ENCODE measurements around the gene AGPS.
"Not testable (repeated sequence)": the region's sequence is repeated elsewhere in the genome, so short reads cannot be mapped to it uniquely, and the experiment has no call there.

The AGPS gene

GRCh38 chr2:177392373-177393202 lies at the start of gene AGPS:
Gene AGPS (plus strand): TSS chr2:177392773. CDS start chr2:177392790, 17 bp downstream.
- peak; percentile 19 for DNase-seq

GRCh38 chr2:177343773-177344172 lies 48.8 kb upstream of the AGPS start:
- DNase-seq, result no peak

- DNase-seq, result no peak
Observed at GRCh38 chr2:177344316-177344715, 48.3 kb upstream of the AGPS start.

GRCh38 chr2:177346192-177346591 lies 46.4 kb upstream of the AGPS start:
- DNase-seq, result no peak

- DNase-seq, result no peak
Observed at GRCh38 chr2:177347570-177347969, 45.0 kb upstream of the AGPS start.

GRCh38 chr2:177348118-177348654 lies 44.4 kb upstream of the AGPS start:
- no peak for DNase-seq

GRCh38 chr2:177348733-177349693 lies 43.6 kb upstream of the AGPS start:
- no peak for DNase-seq

- not testable (repeated sequence) for DNase-seq
Observed at GRCh38 chr2:177350624-177351023, 41.9 kb upstream of the AGPS start.

- DNase-seq, result not testable (repeated sequence)
Observed at GRCh38 chr2:177351121-177351520, 41.5 kb upstream of the AGPS start.

- DNase-seq, result no peak
Observed at GRCh38 chr2:177352441-177353186, 40.0 kb upstream of the AGPS start.

- DNase-seq, result no peak
Observed at GRCh38 chr2:177353187-177353478, 39.4 kb upstream of the AGPS start.

GRCh38 chr2:177354541-177354940 lies 38.0 kb upstream of the AGPS start:
- DNase-seq, result not testable (repeated sequence)

- DNase-seq, result no peak
Observed at GRCh38 chr2:177355874-177356273, 36.7 kb upstream of the AGPS start.

GRCh38 chr2:177359836-177360595 lies 32.6 kb upstream of the AGPS start:
- DNase-seq, result no peak

- no peak for DNase-seq
Observed at GRCh38 chr2:177362499-177362898, 30.1 kb upstream of the AGPS start.

- no peak for DNase-seq
Observed at GRCh38 chr2:177363332-177363731, 29.2 kb upstream of the AGPS start.

- DNase-seq, result not testable (repeated sequence)
Observed at GRCh38 chr2:177365764-177366163, 26.8 kb upstream of the AGPS start.

- DNase-seq, result not testable (repeated sequence)
Observed at GRCh38 chr2:177368023-177368422, 24.6 kb upstream of the AGPS start.

- DNase-seq, result no peak
Observed at GRCh38 chr2:177379354-177379753, 13.2 kb upstream of the AGPS start.

- no peak for DNase-seq
Observed at GRCh38 chr2:177380181-177380580, 12.4 kb upstream of the AGPS start.

- DNase-seq, result no peak
Observed at GRCh38 chr2:177383935-177384334, 8.6 kb upstream of the AGPS start.

GRCh38 chr2:177385151-177385550 lies 7.4 kb upstream of the AGPS start:
- DNase-seq, result no peak

Measured in NCI-H1417 treated with DMSO at 0.1 percent for 48 hours (cell line).